Loucy (cell line): ENCODE measurements around the gene KCNH1.

Source experiments
- CTCF ChIP-seq: fragments of 200-600 bp; sonication (generic); conservative IDR thresholded peaks from 2 replicates; pipeline ENCODE4 v1.5.1; 2014; ENCODE audit warnings: mild to moderate bottlenecking, antibody characterized with exemption, low read length
- EZH2phosphoT487 ChIP-seq: fragments of 200-600 bp; IDR thresholded peaks from 2 replicates; pipeline ENCODE4 v1.6.1; 2018; ENCODE audit warnings: antibody characterized with exemption, mild to moderate bottlenecking, moderate library complexity, borderline replicate concordance

- TF ChIP-seq CTCF (no peak), EZH2phosphoT487 (no peak)
Measured at GRCh38 chr1:210711825-210712612, 421.9 kb downstream of the KCNH1 start.
